Ovary (tissue), 9 donors: ENCODE measurements around the gene RBP5. TPM values are rescaled to one million over a fixed set of nuclear protein-coding genes. Genes with fewer than 3 reads are reported as not detected.
A peak's percentile ranks its signal among the peaks of the same experiment; 100 is the strongest.

ENCODE experiments used
- DNase-seq, 5 donors: peaks; one replicate each; pipeline ENCODE4 v3.0.0-alpha.2; 2019 to 2020
- H3K27ac ChIP-seq, 2 donors: fragments of 200-600 bp; one replicate each; pipeline versions ENCODE4 v1.5.1 to v1.8.0; 2019 to 2022
- H3K27me3 ChIP-seq: fragments of 200-600 bp; one replicate; pipeline ENCODE4 v1.8.0; 2022
- H3K36me3 ChIP-seq: fragments of 200-600 bp; sonication (generic); one replicate; pipeline ENCODE4 v1.5.1; 2019
- H3K4me1 ChIP-seq: one replicate; pipeline ENCODE4 v1.8.1; 2013; ENCODE audit warnings: mild to moderate bottlenecking, moderate library complexity; ENCODE audit not compliant: insufficient read depth
- H3K4me3 ChIP-seq: fragments of 200-600 bp; sonication (generic); one replicate; pipeline ENCODE4 v1.5.1; 2017
- H3K9me3 ChIP-seq, 2 donors: fragments of 200-600 bp in 1 of 2; sonication (generic) in 1 of 2; one replicate each; pipeline versions ENCODE4 v1.5.1 to v1.8.1; 2013 to 2019; ENCODE audit warnings: mild to moderate bottlenecking in 1 of 2, moderate library complexity in 1 of 2
- EP300 ChIP-seq: sonication (generic); formaldehyde crosslinking; IDR thresholded peaks from one replicate; pipeline ENCODE4 v1.6.1; 2017; ENCODE audit warnings: antibody characterized with exemption
- POLR2A ChIP-seq: fragments of 450-650 bp; IDR thresholded peaks from one replicate; pipeline ENCODE4 v1.6.1; 2017; ENCODE audit warnings: antibody characterized with exemption, mild to moderate bottlenecking, moderate library complexity
- WGBS, 3 donors: extraction: QIAGEN DNeasy Blood & Tissue Kit in 1 of 3; methylation state at CpG; one replicate each; pipeline versions ENCODE4 v1.1.5 to v1.1.7; 2013 to 2017; 5-methylcytosine and 5-hydroxymethylcytosine counted together
- intact Hi-C, 4 donors: fragments of 100-400 bp; cut with DNase I; formaldehyde crosslinking; loops; one replicate each; pipeline versions ENCODE4 v1.11.0 to v1.15.1; 2022 to 2023
- polyA plus RNA-seq, 2 donors: library from polyadenylated mRNA; stranded (reverse); fragments of 200-250 nt in 1 of 2; fragments of 350-450 nt in 1 of 2; fragmentation: Illumina TruSeq in 1 of 2; extraction: RNeasy Lipid Tissue Mini Kit (QIAGEN cat#74804) in 1 of 2; gene quantifications; one replicate each; pipeline ENCODE4 v1.2.3, GENCODE V29; 2013 to 2014
- total RNA-seq, 7 donors: library from RNA; depleted of rRNA in 2 of 7; stranded (reverse); fragments of >200 nt in 2 of 7; fragmentation: NEBNext Ultra II Directional in 3 of 7; extraction: Animal tissue kit (Norgen Biotek cat#: 25700) in 3 of 7; gene quantifications; one replicate each; pipeline versions ENCODE4 v1.1.0 to v1.2.4, GENCODE V29; 2016 to 2023
- TF ChIP-seq, protein P1 (sequence below), 3 donors: fragments of 450-650 bp in 2 of 3; fragments of 200-600 bp in 1 of 3; IDR thresholded peaks; one replicate each; pipeline versions ENCODE4 v1.5.1 to v1.8.0; 2016 to 2022; ENCODE audit warnings: antibody characterized with exemption in 3 of 3, mild to moderate bottlenecking in 1 of 3
- donor health status: DM: no; HTN: no; CAD: no; lungs with moderate emphysema.
- donor health status: DM: no; HTN: no; CAD: no.
- donor health status: Bipolar disorder and iron deficiency.
- donor health status: DM: yes; HTN: yes; CAD: no.
- donor health status: DM: no; HTN: no; CAD: no.
- donor health status: DM: yes; HTN: yes; CAD: no.

Gene RBP5
- total and polyA plus RNA-seq, 9 donors: 1.2 to 17.3 (median 6.1) TPM

DNA sequence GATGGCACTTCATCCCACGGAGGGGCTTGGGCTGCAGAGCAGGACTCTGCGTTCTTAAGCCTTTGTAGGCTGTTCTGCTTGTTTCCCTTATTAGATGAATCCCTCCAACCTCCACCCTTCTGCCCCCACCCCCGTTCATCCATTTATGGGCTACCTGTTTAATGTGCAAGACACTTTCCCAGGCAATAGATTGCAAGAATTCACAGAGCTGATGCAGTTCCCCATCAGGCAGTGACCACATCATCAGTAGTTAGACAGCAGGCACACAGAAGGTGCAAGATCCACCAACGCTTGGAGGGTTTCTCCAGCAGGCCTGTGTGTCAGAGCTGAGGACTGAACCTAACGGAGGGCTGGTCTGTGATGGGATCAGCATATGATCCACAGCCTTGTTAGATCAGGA is 35.2 kb downstream of the RBP5 start:
- Histone ChIP-seq H3K4me3 (no peak overlapping the region), H3K27ac (peak overlapping the region; percentile 55 to 90), H3K4me1 (peaks cover 23% of the 10 kb centered on the region), H3K9me3 (no peaks in the 10 kb centered on the region), H3K27me3 (no peaks in the 10 kb centered on the region), H3K36me3 (no peaks in the 10 kb centered on the region)
- TF ChIP-seq POLR2A (no peak), EP300 (no peak)
- TF ChIP-seq, protein P1, sequence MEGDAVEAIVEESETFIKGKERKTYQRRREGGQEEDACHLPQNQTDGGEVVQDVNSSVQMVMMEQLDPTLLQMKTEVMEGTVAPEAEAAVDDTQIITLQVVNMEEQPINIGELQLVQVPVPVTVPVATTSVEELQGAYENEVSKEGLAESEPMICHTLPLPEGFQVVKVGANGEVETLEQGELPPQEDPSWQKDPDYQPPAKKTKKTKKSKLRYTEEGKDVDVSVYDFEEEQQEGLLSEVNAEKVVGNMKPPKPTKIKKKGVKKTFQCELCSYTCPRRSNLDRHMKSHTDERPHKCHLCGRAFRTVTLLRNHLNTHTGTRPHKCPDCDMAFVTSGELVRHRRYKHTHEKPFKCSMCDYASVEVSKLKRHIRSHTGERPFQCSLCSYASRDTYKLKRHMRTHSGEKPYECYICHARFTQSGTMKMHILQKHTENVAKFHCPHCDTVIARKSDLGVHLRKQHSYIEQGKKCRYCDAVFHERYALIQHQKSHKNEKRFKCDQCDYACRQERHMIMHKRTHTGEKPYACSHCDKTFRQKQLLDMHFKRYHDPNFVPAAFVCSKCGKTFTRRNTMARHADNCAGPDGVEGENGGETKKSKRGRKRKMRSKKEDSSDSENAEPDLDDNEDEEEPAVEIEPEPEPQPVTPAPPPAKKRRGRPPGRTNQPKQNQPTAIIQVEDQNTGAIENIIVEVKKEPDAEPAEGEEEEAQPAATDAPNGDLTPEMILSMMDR (IDR thresholded peaks at IDR 0.05): no peak
- WGBS, 3 donors: 45 to 61% (median 48%) methylated on average over 5 of the region's 5 CpGs
- no peak for DNase-seq
- intact Hi-C loops: loop anchor here in 1 of 4 donors (2.0 kb wide), 2 partner anchors 15 to 33 kb away; partner anchors contain the start of genes C1RL and C1S

- Histone ChIP-seq H3K27ac (peak overlapping the region; percentile 55 to 90), H3K36me3 (no peaks in the 10 kb centered on the region), H3K4me3 (no peak overlapping the region), H3K4me1 (peaks cover 23% of the 10 kb centered on the region), H3K27me3 (no peaks in the 10 kb centered on the region), H3K9me3 (no peaks in the 10 kb centered on the region)
- peak in 1 of 5 donors; percentile 50 for DNase-seq
- WGBS, 3 donors: 73 to 77% (median 74%) methylated on average over 8 of the region's 8 CpGs
- intact Hi-C loops: loop anchor here in 1 of 4 donors (2.0 kb wide), 2 partner anchors 16 to 32 kb away; partner anchors contain the start of genes C1RL and C1S
- no peak for TF ChIP-seq EP300
- TF ChIP-seq POLR2A: no peak
- TF ChIP-seq, protein P1 (IDR thresholded peaks at IDR 0.05): no peak
These were observed 35.7 kb downstream of the RBP5 start for GRCh38 chr12:7092986-7093460.

- Histone ChIP-seq H3K27me3 (no peaks in the 10 kb centered on the region), H3K9me3 (no peaks in the 10 kb centered on the region), H3K4me3 (peak within 1 kb of the TSS; percentile 64), H3K27ac (peak within 1 kb of the TSS; percentile 74 to 90), H3K4me1 (peaks cover 23% of the 10 kb centered on the region), H3K36me3 (no peaks in the 10 kb centered on the region)
- DNase-seq: peak; percentile 88 to 95 (median 92)
- 3 to 4% (median 4%) methylated on average over 16 of the region's 16 CpGs for WGBS, 3 donors
- TF ChIP-seq EP300 (peak; percentile 37), POLR2A (peak; percentile 84)
- TF ChIP-seq, protein P1 (IDR thresholded peaks at IDR 0.05): peak; percentile 81 to 87 (median 85)
- intact Hi-C loops: loop anchor here in 1 of 4 donors (2.0 kb wide), 2 partner anchors 16 to 32 kb away; partner anchors contain the start of genes C1RL and C1S
These were observed 36.3 kb downstream of the RBP5 start, which contains the start of gene C1R for GRCh38 chr12:7092229-7092985. TSS of gene C1R (minus strand) at chr12:7092445. CDS start at chr12:7092388, 57 bp downstream.

DNA sequence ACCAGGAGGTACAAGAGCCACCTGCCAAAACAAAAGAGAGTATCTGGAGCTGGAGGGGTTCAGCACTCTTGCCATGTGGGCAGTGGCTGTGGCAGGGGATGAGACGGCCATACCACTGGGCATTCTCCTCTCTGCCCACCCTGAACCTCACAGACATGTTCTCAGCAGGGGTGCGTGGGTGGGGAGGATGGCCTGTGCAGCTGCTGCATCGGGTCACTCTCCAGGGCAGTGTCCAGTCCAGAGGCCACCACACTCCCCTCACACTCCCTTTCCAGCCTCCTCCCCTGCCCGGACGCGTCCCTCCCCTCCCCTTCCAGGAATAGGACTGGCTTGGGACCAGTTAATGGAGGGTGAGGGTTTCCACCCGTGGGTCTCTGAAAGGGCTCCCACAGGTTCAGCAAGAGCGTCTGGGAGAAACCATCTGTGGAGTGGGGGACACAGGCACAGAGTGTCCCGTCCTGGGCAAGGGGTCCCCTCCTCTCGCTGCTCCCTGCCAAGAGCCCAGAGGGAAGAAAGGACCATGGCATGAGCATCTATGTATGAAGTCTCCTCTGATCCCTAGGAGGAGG is 36.9 kb downstream of the RBP5 start:
- peak; percentile 68 to 76 (median 72) for DNase-seq
- Histone ChIP-seq H3K36me3 (no peaks in the 10 kb centered on the region), H3K9me3 (no peaks in the 10 kb centered on the region), H3K4me1 (peaks cover 23% of the 10 kb centered on the region), H3K4me3 (peak overlapping the region; percentile 64), H3K27me3 (no peaks in the 10 kb centered on the region), H3K27ac (peak overlapping the region; percentile 74 to 90)
- TF ChIP-seq EP300 (peak; percentile 83), POLR2A (no peak)
- WGBS, 3 donors: 1 to 14% (median 3%) methylated on average over 10 of the region's 10 CpGs
- intact Hi-C loops: loop anchor here in 2 of 4 donors (2.0 kb wide), 2 partner anchors 17 to 31 kb away; partner anchors contain the start of genes C1S (in 2 of the 2) and C1RL (in 1 of the 2)
